A673 (cell line): Measurements from ENCODE around the gene CCDC73. TPM values are rescaled to one million over a fixed set of nuclear protein-coding genes. Genes with fewer than 3 reads are reported as not detected.
"Not testable (repeated sequence)": the region's sequence is repeated elsewhere in the genome, so short reads cannot be mapped to it uniquely, and the experiment has no call there.

ENCODE experiments used
- BruUV-seq: library from RNA; stranded (reverse); fragments of 400-500 nt; replicated peaks from 2 replicates; lab custom pipeline; 2021; lab: Mats Ljungman, UMichigan
- CTCF ChIA-PET: fragments of 300-600 bp; sonication (Branson Sonifier 250); formaldehyde crosslinking; loops from one replicate; lab custom pipeline; 2022; ENCODE audit warnings: antibody characterized with exemption; lab: Charles Lee
- POLR2A ChIA-PET: fragments of 300-600 bp; sonication (Branson Sonifier 250); formaldehyde crosslinking; loops from one replicate; lab custom pipeline; 2022; ENCODE audit warnings: antibody characterized with exemption; ENCODE audit not compliant: low non-redundant PET; lab: Charles Lee
- DNase-seq: peaks from one replicate; pipeline ENCODE4 v3.0.0-alpha.2; 2015; ENCODE audit warnings: low spot score
- H3K27ac ChIP-seq: fragments of 200-600 bp; sonication (generic); 2 replicates; pipeline ENCODE4 v1.5.1; 2016; ENCODE audit warnings: mixed run types, low read depth, mild to moderate bottlenecking, mixed read lengths, antibody characterized with exemption, low read length; ENCODE audit not compliant: poor library complexity, severe bottlenecking
- H3K27me3 ChIP-seq: fragments of 200-600 bp; sonication (generic); replicated peaks from 2 replicates; pipeline ENCODE4 v1.6.1; 2017; ENCODE audit warnings: mixed run types, low read depth, mild to moderate bottlenecking, mixed read lengths, antibody characterized with exemption, low read length; ENCODE audit not compliant: insufficient read depth, poor library complexity
- H3K36me3 ChIP-seq: fragments of 200-600 bp; sonication (generic); 2 replicates; pipeline ENCODE4 v1.6.1; 2016; ENCODE audit warnings: mixed run types, mild to moderate bottlenecking, mixed read lengths, antibody characterized with exemption, low read length; ENCODE audit not compliant: insufficient read depth, poor library complexity, severe bottlenecking
- H3K4me1 ChIP-seq: fragments of 200-600 bp; sonication (generic); 2 replicates; pipeline ENCODE4 v1.6.1; 2017; ENCODE audit warnings: mixed run types, mild to moderate bottlenecking, mixed read lengths, antibody characterized with exemption, low read length; ENCODE audit not compliant: insufficient read depth, poor library complexity, severe bottlenecking
- H3K4me3 ChIP-seq: fragments of 200-600 bp; sonication (generic); 2 replicates; pipeline ENCODE4 v1.5.1; 2016; ENCODE audit warnings: low read depth, mixed run types, mild to moderate bottlenecking, mixed read lengths, low read length; ENCODE audit not compliant: poor library complexity, severe bottlenecking
- H3K9me3 ChIP-seq: fragments of 200-600 bp; sonication (generic); 2 replicates; pipeline ENCODE4 v1.6.1; 2016; ENCODE audit warnings: mixed run types, low read depth, mild to moderate bottlenecking, mixed read lengths, antibody characterized with exemption, low read length; ENCODE audit not compliant: poor library complexity, severe bottlenecking
- EZH2 ChIP-seq: fragments of 200-600 bp; sonication (generic); IDR thresholded peaks from 2 replicates; pipeline ENCODE4 v1.6.1; 2017; ENCODE audit warnings: borderline replicate concordance, low read depth, mild to moderate bottlenecking, mixed read lengths, antibody characterized with exemption, low read length; ENCODE audit not compliant: poor library complexity, severe bottlenecking
- intact Hi-C: fragments of 100-400 bp; cut with micrococcal nuclease; formaldehyde crosslinking; loops from one replicate; pipeline ENCODE4 v1.10.0; 2022; ENCODE audit not compliant: unreplicated experiment
- total RNA-seq: library from RNA; stranded (reverse); gene quantifications from 2 replicates; pipeline ENCODE4 v1.2.3, GENCODE V29; 2021
- TF ChIP-seq, protein P1 (sequence below): fragments of 300-800, 200-600 bp; sonication (generic); conservative IDR thresholded peaks from 2 replicates; pipeline ENCODE4 v1.5.1; 2017; ENCODE audit warnings: low read depth, mild to moderate bottlenecking, antibody characterized with exemption, low read length, moderate library complexity, mixed read lengths

CCDC73 gene
- total RNA-seq, 1 experiment from 2014 or later, result not detected

DNA sequence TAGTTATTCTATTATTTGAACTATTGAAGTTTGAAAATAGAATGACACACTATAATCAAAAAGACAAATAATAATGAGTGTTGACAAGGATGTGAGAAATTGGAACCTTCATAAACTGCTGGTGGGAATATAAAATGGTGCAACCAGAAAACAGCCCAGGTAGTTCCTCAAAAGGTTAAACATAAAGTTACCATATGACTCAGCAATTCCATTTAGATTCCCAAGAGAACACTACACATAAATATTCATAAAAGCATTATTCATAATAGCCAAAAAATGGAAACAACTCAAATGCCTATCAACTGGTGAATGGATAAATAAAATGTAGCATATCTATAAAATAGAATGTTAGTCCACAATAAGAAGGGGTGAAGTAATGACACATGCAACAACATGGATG, 21.7 kb downstream of the CCDC73 start:
- H3K36me3 ChIP-seq, result no peaks in the 10 kb centered on the region
- ChIA-PET POLR2A (no interaction called here), CTCF (no interaction called here)
- intact Hi-C loops, result no loop called here
- no TSS peak for BruUV-seq
- no peak overlapping the region for H3K27ac ChIP-seq
- H3K4me1 ChIP-seq, result no peaks in the 10 kb centered on the region
- no peak overlapping the region for H3K4me3 ChIP-seq
- H3K27me3 ChIP-seq, result no peaks in the 10 kb centered on the region
- no peaks in the 10 kb centered on the region for H3K9me3 ChIP-seq
- TF ChIP-seq EZH2, result no peak
- TF ChIP-seq, protein P1, sequence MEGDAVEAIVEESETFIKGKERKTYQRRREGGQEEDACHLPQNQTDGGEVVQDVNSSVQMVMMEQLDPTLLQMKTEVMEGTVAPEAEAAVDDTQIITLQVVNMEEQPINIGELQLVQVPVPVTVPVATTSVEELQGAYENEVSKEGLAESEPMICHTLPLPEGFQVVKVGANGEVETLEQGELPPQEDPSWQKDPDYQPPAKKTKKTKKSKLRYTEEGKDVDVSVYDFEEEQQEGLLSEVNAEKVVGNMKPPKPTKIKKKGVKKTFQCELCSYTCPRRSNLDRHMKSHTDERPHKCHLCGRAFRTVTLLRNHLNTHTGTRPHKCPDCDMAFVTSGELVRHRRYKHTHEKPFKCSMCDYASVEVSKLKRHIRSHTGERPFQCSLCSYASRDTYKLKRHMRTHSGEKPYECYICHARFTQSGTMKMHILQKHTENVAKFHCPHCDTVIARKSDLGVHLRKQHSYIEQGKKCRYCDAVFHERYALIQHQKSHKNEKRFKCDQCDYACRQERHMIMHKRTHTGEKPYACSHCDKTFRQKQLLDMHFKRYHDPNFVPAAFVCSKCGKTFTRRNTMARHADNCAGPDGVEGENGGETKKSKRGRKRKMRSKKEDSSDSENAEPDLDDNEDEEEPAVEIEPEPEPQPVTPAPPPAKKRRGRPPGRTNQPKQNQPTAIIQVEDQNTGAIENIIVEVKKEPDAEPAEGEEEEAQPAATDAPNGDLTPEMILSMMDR, result no peak
- no peak for DNase-seq

DNA sequence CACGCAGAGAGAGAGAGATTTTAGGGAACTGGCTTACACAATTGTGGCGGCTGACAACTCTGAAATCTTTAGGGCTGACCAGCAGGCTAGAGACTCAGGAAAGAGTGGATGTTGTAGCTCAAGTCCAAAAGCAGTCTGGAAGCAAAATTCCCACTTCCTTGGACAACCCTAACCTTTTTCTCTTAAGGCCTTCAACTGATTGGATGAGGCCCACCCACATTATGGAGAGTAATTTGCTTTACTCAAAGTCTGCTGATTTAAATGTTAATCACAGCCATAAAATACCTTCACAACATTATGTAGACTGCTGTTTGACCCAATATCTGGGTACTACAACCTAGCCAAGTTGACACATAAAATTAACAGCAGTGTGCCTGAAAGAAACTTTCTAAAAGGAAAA, 32.7 kb downstream of the CCDC73 start:
- DNase-seq, POLR2A ChIA-PET, H3K36me3 ChIP-seq, H3K27ac ChIP-seq, intact Hi-C loops, H3K27me3 ChIP-seq, H3K9me3 ChIP-seq, CTCF ChIA-PET, H3K4me1 ChIP-seq, H3K4me3 ChIP-seq, BruUV-seq: not testable (repeated sequence)

DNA sequence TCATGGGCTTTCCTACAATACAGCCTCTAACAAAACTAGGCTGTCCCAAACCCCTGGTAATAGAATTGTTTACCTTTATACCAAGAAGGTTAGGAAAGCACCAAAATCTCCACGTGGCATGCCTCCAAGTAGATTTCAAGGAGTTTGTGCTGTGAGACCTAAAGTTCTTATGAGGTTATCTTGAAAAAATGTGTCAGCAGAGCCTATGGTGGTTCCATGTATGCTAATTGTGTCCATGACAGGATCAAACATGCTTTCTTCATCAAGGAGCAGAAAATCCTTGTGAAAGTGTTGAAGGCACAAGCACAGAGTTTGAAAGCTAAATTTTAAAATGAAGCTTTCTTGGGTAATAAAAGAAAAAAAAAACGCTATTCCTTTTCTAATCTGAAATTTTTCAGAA, 36.2 kb downstream of the CCDC73 start:
- H3K9me3 ChIP-seq, result no peaks in the 10 kb centered on the region
- H3K4me3 ChIP-seq, result no peak overlapping the region
- no peaks in the 10 kb centered on the region for H3K27me3 ChIP-seq
- CTCF ChIA-PET, result interaction anchor here (0.8 kb wide), 1 partner anchor 117 kb away, joined by 7 read pairs; no protein-coding TSS in a partner anchor
- intact Hi-C loops, result no loop called here
- TF ChIP-seq, protein P1, result no peak
- TF ChIP-seq EZH2, result no peak
- POLR2A ChIA-PET, result interaction anchor here (0.7 kb wide), 1 partner anchor 12 kb away, joined by 3 read pairs; no protein-coding TSS in a partner anchor
- no TSS peak for BruUV-seq
- no peak for DNase-seq
- no peaks in the 10 kb centered on the region for H3K4me1 ChIP-seq
- no peak overlapping the region for H3K27ac ChIP-seq
- no peaks in the 10 kb centered on the region for H3K36me3 ChIP-seq

DNA sequence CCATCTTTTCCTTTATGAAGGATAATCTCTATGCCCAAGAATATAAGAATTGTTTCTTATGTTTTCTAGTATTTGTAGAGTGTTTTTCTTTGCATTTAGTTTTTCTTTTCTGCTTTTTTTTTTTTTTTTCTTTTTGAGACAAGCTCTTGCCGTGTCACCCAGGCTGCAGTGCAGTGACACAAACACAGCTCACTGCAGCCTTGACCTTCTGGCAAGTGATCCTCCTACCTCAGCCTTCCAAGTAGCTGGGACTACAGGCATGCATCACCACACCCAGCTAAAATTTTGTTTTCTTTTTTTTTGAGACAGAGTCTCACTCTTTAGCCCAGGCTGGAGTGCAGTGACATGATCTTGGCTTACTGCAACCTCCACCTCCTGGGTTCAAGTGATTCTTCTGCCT, 41.3 kb downstream of the CCDC73 start:
- POLR2A ChIA-PET, result interaction anchor here (0.6 kb wide), 1 partner anchor 1560 kb away, joined by 3 read pairs; no protein-coding TSS in a partner anchor
- H3K4me3 ChIP-seq, BruUV-seq, H3K36me3 ChIP-seq, CTCF ChIA-PET, H3K27ac ChIP-seq, H3K27me3 ChIP-seq, DNase-seq, H3K4me1 ChIP-seq, H3K9me3 ChIP-seq, intact Hi-C loops: not testable (repeated sequence)
